Spinal cord (tissue), 10 donors: Measurements from ENCODE around the gene SOX8. TPM values are rescaled to one million over a fixed set of nuclear protein-coding genes. Genes with fewer than 3 reads are reported as not detected.

Experiments used
- DNase-seq, 6 donors: peaks; one replicate each; pipeline versions ENCODE4 v3.0.0 to v3.0.0-alpha.2; 2013 to 2015; ENCODE audit warnings: low spot score in 6 of 6, low read depth in 4 of 6
- H3K27ac ChIP-seq: one replicate; pipeline ENCODE4 v1.5.1; 2013; ENCODE audit warnings: low read depth, low read length, control low read depth
- H3K27me3 ChIP-seq: one replicate; pipeline ENCODE4 v1.6.1; 2013; ENCODE audit warnings: low read length; ENCODE audit not compliant: control insufficient read depth, insufficient read depth
- H3K36me3 ChIP-seq: one replicate; pipeline ENCODE4 v1.6.1; 2013; ENCODE audit warnings: low read length; ENCODE audit not compliant: control insufficient read depth, insufficient read depth
- H3K4me1 ChIP-seq: one replicate; pipeline ENCODE4 v1.6.1; 2013; ENCODE audit warnings: low read length; ENCODE audit not compliant: control insufficient read depth, insufficient read depth
- H3K4me3 ChIP-seq: one replicate; pipeline ENCODE4 v1.5.1; 2013; ENCODE audit warnings: low read depth, low read length, control low read depth
- H3K9me3 ChIP-seq: one replicate; pipeline ENCODE4 v1.6.1; 2013; ENCODE audit warnings: low read length; ENCODE audit not compliant: control insufficient read depth, insufficient read depth
- WGBS: methylation state at CpG from one replicate; pipeline ENCODE4 v1.1.5; 2013; ENCODE audit warnings: missing lambda C conversion rate; ENCODE audit not compliant: insufficient coverage; 5-methylcytosine and 5-hydroxymethylcytosine counted together
- polyA plus RNA-seq, 2 donors: library from polyadenylated mRNA; unstranded; fragments of 120-200 nt; gene quantifications; one replicate each; pipeline ENCODE4 v1.2.1, GENCODE V29; 2013; ENCODE audit not compliant: insufficient read length in 2 of 2
- total RNA-seq, 2 donors: library from RNA; depleted of rRNA in 1 of 2; stranded (reverse); fragments of 120-200 nt in 1 of 2; fragments of >200 nt in 1 of 2; gene quantifications; one replicate each; pipeline versions ENCODE4 v1.2.3 to v1.2.4, GENCODE V29; 2013 to 2014
- donor health status: healthy.

Gene SOX8
- total and polyA plus RNA-seq, 4 donors = 61.3 to 200 (median 115) TPM

GRCh38 chr16:990516-991291 is 9.1 kb downstream of the SOX8 start:
- Histone ChIP-seq H3K9me3 (peaks cover 12% of the 10 kb centered on the region), H3K36me3 (peaks cover 36% of the 10 kb centered on the region), H3K4me3 (no peak overlapping the region), H3K4me1 (peaks cover 76% of the 10 kb centered on the region), H3K27me3 (no peaks in the 10 kb centered on the region), H3K27ac (peak overlapping the region; percentile 74)
- peak in 3 of 6 donors; percentile 74 to 94 (median 94) for DNase-seq
- 27% methylated on average over 41 of the region's 41 CpGs for WGBS

- Histone ChIP-seq H3K9me3 (peaks cover 14% of the 10 kb centered on the region), H3K4me3 (no peak overlapping the region), H3K27me3 (no peaks in the 10 kb centered on the region), H3K27ac (peak overlapping the region; percentile 74), H3K4me1 (peaks cover 70% of the 10 kb centered on the region), H3K36me3 (peaks cover 29% of the 10 kb centered on the region)
- peak in 2 of 6 donors; percentile 78 to 82 for DNase-seq
- WGBS = 43% methylated on average over 4 of the region's 11 CpGs
Observed at GRCh38 chr16:991345-991744, 9.8 kb downstream of the SOX8 start.

GRCh38 chr16:991773-992172 is 10.2 kb downstream of the SOX8 start:
- H3K27ac ChIP-seq = peak overlapping the region; percentile 74
- peaks cover 25% of the 10 kb centered on the region for H3K36me3 ChIP-seq
- peaks cover 66% of the 10 kb centered on the region for H3K4me1 ChIP-seq
- DNase-seq = peak in 1 of 6 donors; percentile 51
- WGBS = 31% methylated on average over 8 of the region's 9 CpGs
- no peak overlapping the region for H3K4me3 ChIP-seq
- peaks cover 14% of the 10 kb centered on the region for H3K9me3 ChIP-seq
- no peaks in the 10 kb centered on the region for H3K27me3 ChIP-seq

- peaks cover 14% of the 10 kb centered on the region for H3K9me3 ChIP-seq
- H3K27ac ChIP-seq = no peak overlapping the region
- no peak overlapping the region for H3K4me3 ChIP-seq
- DNase-seq = no peak
- H3K4me1 ChIP-seq = peaks cover 65% of the 10 kb centered on the region
- no peaks in the 10 kb centered on the region for H3K27me3 ChIP-seq
- WGBS = 91% methylated on average over 3 of the region's 3 CpGs
- peaks cover 8% of the 10 kb centered on the region for H3K36me3 ChIP-seq
Observed at GRCh38 chr16:993731-994130, 12.2 kb downstream of the SOX8 start.

GRCh38 chr16:995087-995486 is 13.5 kb downstream of the SOX8 start:
- Histone ChIP-seq H3K36me3 (no peaks in the 10 kb centered on the region), H3K4me1 (peaks cover 52% of the 10 kb centered on the region), H3K27ac (no peak overlapping the region), H3K9me3 (peaks cover 14% of the 10 kb centered on the region), H3K4me3 (no peak overlapping the region), H3K27me3 (no peaks in the 10 kb centered on the region)
- 50% methylated on average over 1 of the region's 3 CpGs for WGBS
- DNase-seq = peak in 1 of 6 donors; percentile 49

GRCh38 chr16:995783-996182 is 14.2 kb downstream of the SOX8 start:
- 100% methylated on average over 2 of the region's 3 CpGs for WGBS
- Histone ChIP-seq H3K9me3 (peaks cover 14% of the 10 kb centered on the region), H3K36me3 (no peaks in the 10 kb centered on the region), H3K27me3 (no peaks in the 10 kb centered on the region), H3K27ac (no peak overlapping the region), H3K4me1 (peaks cover 45% of the 10 kb centered on the region), H3K4me3 (no peak overlapping the region)
- no peak for DNase-seq

GRCh38 chr16:996681-997080 is 15.1 kb downstream of the SOX8 start:
- Histone ChIP-seq H3K36me3 (no peaks in the 10 kb centered on the region), H3K27ac (no peak overlapping the region), H3K9me3 (peaks cover 14% of the 10 kb centered on the region), H3K4me3 (no peak overlapping the region), H3K27me3 (no peaks in the 10 kb centered on the region), H3K4me1 (peaks cover 36% of the 10 kb centered on the region)
- WGBS = 100% methylated on average over 1 of the region's 6 CpGs
- DNase-seq = no peak

- Histone ChIP-seq H3K9me3 (peaks cover 14% of the 10 kb centered on the region), H3K27me3 (no peaks in the 10 kb centered on the region), H3K36me3 (no peaks in the 10 kb centered on the region), H3K27ac (no peak overlapping the region), H3K4me1 (peaks cover 27% of the 10 kb centered on the region), H3K4me3 (no peak overlapping the region)
- peak in 2 of 6 donors; percentile 54 to 56 for DNase-seq
- 17% methylated on average over 28 of the region's 39 CpGs for whole genome bisulfite sequencing
Observed at GRCh38 chr16:997440-998051, 16.0 kb downstream of the SOX8 start.

- no peaks in the 10 kb centered on the region for H3K27me3 ChIP-seq
- H3K4me1 ChIP-seq = peaks cover 27% of the 10 kb centered on the region
- H3K9me3 ChIP-seq = peaks cover 14% of the 10 kb centered on the region
- no peak overlapping the region for H3K27ac ChIP-seq
- 59% methylated on average over 11 of the region's 11 CpGs for WGBS
- H3K36me3 ChIP-seq = no peaks in the 10 kb centered on the region
- DNase-seq = no peak
- no peak overlapping the region for H3K4me3 ChIP-seq
Observed at GRCh38 chr16:998211-998610, 16.6 kb downstream of the SOX8 start.

GRCh38 chr16:998615-999014 is 17.0 kb downstream of the SOX8 start:
- Histone ChIP-seq H3K27me3 (no peaks in the 10 kb centered on the region), H3K27ac (no peak overlapping the region), H3K9me3 (peaks cover 14% of the 10 kb centered on the region), H3K4me3 (no peak overlapping the region), H3K4me1 (peaks cover 30% of the 10 kb centered on the region), H3K36me3 (no peaks in the 10 kb centered on the region)
- DNase-seq = no peak
- WGBS = 93% methylated on average over 11 of the region's 11 CpGs
